Cardiac fibroblast (primary cell): Measurements from ENCODE around the gene DBNL.

Source experiments
- DNase-seq, 2 donors: peaks; one replicate each; pipeline versions ENCODE4 v3.0.0 to v3.0.0-alpha.2; 2010; ENCODE audit warnings: low read depth in 2 of 2
- H3K4me3 ChIP-seq, 2 donors: replicated peaks in 1 of 2; 1 replicate in 1 of 2; 2 replicates in 1 of 2; pipeline ENCODE4 v1.5.1; 2011; ENCODE audit warnings: low read depth in 2 of 2, low read length in 2 of 2, mild to moderate bottlenecking in 2 of 2, moderate library complexity in 1 of 2
- TF ChIP-seq, protein P1 (sequence below): IDR thresholded peaks from one replicate; pipeline ENCODE4 v1.5.1; 2011; ENCODE audit warnings: low read depth, mild to moderate bottlenecking, low read length, inconsistent platforms

The DBNL gene

DNA sequence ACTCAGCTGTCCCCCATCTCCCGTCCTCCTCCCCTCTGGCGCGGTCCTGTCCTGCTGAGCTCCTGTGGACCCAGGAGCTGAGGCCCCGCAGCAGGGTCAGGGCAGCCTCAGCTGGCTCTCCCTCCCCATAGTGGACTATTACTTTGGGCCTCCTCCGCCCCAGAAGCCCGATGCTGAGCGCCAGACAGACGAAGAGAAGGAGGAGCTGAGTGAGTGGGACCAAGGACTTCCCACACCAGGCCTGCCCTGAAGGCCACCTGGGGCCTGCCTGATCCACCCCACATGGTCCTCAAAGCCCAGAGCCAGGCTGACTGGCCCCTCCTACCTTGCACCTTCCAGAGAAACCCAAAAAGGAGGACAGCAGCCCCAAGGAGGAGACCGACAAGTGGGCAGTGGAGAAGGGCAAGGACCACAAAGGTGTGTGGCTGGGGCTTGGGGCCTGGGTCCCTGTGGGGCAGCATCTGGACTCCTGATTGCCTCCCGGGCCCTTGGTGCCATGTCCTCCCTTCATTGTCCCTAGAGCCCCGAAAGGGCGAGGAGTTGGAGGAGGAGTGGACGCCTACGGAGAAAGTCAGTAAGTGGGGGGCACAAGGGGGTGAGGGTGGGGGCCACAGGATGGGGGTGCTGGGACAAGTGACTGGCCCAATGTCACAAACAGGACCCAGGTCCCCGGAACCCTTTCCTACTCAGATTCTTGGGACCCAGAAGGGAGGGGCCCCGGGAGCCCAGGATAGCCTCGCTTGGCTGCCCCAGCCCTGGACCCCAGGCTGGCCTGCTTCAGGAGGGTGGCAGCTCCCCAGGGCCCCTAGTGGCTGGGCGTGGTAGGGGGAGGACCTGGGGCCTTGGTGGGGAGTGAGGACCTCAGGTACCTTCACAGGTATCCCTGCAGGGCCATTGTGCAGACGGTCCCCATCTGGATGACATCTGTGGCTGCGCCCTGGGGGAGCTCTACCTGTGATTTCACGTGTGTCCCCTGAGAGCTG, 64.6 kb downstream of the DBNL start:
- DNase-seq, result no peak
- no peak overlapping the region for H3K4me3 ChIP-seq
- TF ChIP-seq, protein P1, sequence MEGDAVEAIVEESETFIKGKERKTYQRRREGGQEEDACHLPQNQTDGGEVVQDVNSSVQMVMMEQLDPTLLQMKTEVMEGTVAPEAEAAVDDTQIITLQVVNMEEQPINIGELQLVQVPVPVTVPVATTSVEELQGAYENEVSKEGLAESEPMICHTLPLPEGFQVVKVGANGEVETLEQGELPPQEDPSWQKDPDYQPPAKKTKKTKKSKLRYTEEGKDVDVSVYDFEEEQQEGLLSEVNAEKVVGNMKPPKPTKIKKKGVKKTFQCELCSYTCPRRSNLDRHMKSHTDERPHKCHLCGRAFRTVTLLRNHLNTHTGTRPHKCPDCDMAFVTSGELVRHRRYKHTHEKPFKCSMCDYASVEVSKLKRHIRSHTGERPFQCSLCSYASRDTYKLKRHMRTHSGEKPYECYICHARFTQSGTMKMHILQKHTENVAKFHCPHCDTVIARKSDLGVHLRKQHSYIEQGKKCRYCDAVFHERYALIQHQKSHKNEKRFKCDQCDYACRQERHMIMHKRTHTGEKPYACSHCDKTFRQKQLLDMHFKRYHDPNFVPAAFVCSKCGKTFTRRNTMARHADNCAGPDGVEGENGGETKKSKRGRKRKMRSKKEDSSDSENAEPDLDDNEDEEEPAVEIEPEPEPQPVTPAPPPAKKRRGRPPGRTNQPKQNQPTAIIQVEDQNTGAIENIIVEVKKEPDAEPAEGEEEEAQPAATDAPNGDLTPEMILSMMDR, result peak; percentile 3

DNA sequence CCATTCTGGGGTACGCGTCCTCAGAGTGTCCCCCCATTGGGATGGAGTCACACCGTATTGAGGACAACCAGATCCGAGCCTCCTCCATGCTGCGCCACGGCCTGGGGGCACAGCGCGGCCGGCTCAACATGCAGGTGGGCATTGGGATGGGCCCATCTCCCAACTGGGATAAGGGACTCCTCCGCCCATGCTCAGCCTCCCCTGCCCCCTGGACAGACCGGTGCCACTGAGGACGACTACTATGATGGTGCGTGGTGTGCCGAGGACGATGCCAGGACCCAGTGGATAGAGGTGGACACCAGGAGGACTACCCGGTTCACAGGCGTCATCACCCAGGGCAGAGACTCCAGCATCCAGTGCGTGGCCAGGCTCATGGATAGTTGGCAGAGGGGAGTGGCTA, 65.5 kb downstream of the DBNL start:
- DNase-seq, result no peak
- H3K4me3 ChIP-seq, result no peak overlapping the region
- TF ChIP-seq, protein P1, result no peak

- DNase-seq, result no peak
- no peak overlapping the region for H3K4me3 ChIP-seq
- TF ChIP-seq, protein P1, result no peak
Observed at GRCh38 chr7:44110719-44111635, 66.5 kb downstream of the DBNL start.
